ENCODE data around the gene GLP1R. TPM values are rescaled to one million over a fixed set of nuclear protein-coding genes. Genes with fewer than 3 reads are reported as not detected.

GLP1R gene
- total RNA-seq, 4 donors from 2014 or later, result 0.32 to 0.95 (median 0.59) TPM; not detected in 1

- Histone ChIP-seq H3K4me3 (no peak overlapping the region), H3K27me3 (peaks cover 42% of the 10 kb centered on the region), H3K36me3 (no peaks in the 10 kb centered on the region), H3K4me1 (no peaks in the 10 kb centered on the region), H3K27ac (no peak overlapping the region), H3K9me3 (no peaks in the 10 kb centered on the region)
- DNase-seq (ENCODE audit: low spot score in 2 of 2), result no peak
- WGBS, result 64% methylated on average over 14 of the region's 14 CpGs
- no peak for TF ChIP-seq EP300 (IDR thresholded peaks at IDR 0.05)
- TF ChIP-seq CTCF (IDR thresholded peaks at IDR 0.05), result no peak
- TF ChIP-seq POLR2A (IDR thresholded peaks at IDR 0.05), result no peak
Observed at GRCh38 chr6:39059496-39060310, 11.1 kb downstream of the GLP1R start.

- H3K27ac ChIP-seq, result no peak overlapping the region
- no peak overlapping the region for H3K4me3 ChIP-seq
- H3K27me3 ChIP-seq, result peaks cover 39% of the 10 kb centered on the region
- DNase-seq (ENCODE audit: low spot score in 2 of 2), result no peak
- TF ChIP-seq EP300 (IDR thresholded peaks at IDR 0.05) (no peak), POLR2AphosphoS5 (IDR thresholded peaks at IDR 0.05) (no peak), CTCF (IDR thresholded peaks at IDR 0.05) (no peak), POLR2A (IDR thresholded peaks at IDR 0.05) (no peak)
- no peaks in the 10 kb centered on the region for H3K9me3 ChIP-seq
- no peaks in the 10 kb centered on the region for H3K36me3 ChIP-seq
- H3K4me1 ChIP-seq, result no peaks in the 10 kb centered on the region
- WGBS, result 67% methylated on average over 6 of the region's 7 CpGs
Observed at GRCh38 chr6:39060467-39061160, 12.0 kb downstream of the GLP1R start.

GRCh38 chr6:39061182-39061581 is 12.6 kb downstream of the GLP1R start:
- Histone ChIP-seq H3K4me1 (no peaks in the 10 kb centered on the region), H3K9me3 (no peaks in the 10 kb centered on the region), H3K27me3 (peaks cover 38% of the 10 kb centered on the region), H3K27ac (no peak overlapping the region), H3K4me3 (no peak overlapping the region), H3K36me3 (no peaks in the 10 kb centered on the region)
- WGBS, result 24% methylated on average over 6 of the region's 6 CpGs
- TF ChIP-seq EP300 (IDR thresholded peaks at IDR 0.05) (no peak), POLR2A (IDR thresholded peaks at IDR 0.05) (no peak), POLR2AphosphoS5 (IDR thresholded peaks at IDR 0.05) (no peak), CTCF (IDR thresholded peaks at IDR 0.05) (no peak)
- no peak for DNase-seq (ENCODE audit: low spot score in 2 of 2)

GRCh38 chr6:39061588-39061987 is 13.0 kb downstream of the GLP1R start:
- Histone ChIP-seq H3K27me3 (peaks cover 40% of the 10 kb centered on the region), H3K36me3 (no peaks in the 10 kb centered on the region), H3K27ac (no peak overlapping the region), H3K9me3 (no peaks in the 10 kb centered on the region), H3K4me1 (no peaks in the 10 kb centered on the region), H3K4me3 (no peak overlapping the region)
- TF ChIP-seq POLR2A (IDR thresholded peaks at IDR 0.05) (no peak), POLR2AphosphoS5 (IDR thresholded peaks at IDR 0.05) (no peak), CTCF (IDR thresholded peaks at IDR 0.05) (no peak), EP300 (IDR thresholded peaks at IDR 0.05) (no peak)
- 58% methylated on average over 3 of the region's 3 CpGs for WGBS
- no peak for DNase-seq (ENCODE audit: low spot score in 2 of 2)

GRCh38 chr6:39062014-39062740 is 13.6 kb downstream of the GLP1R start:
- H3K36me3 ChIP-seq, result no peaks in the 10 kb centered on the region
- TF ChIP-seq POLR2AphosphoS5 (IDR thresholded peaks at IDR 0.05), result no peak
- peaks cover 46% of the 10 kb centered on the region for H3K27me3 ChIP-seq
- no peaks in the 10 kb centered on the region for H3K9me3 ChIP-seq
- no peak overlapping the region for H3K4me3 ChIP-seq
- H3K27ac ChIP-seq, result no peak overlapping the region
- no peak for DNase-seq (ENCODE audit: low spot score in 2 of 2)
- WGBS, result 34% methylated on average over 6 of the region's 10 CpGs
- no peaks in the 10 kb centered on the region for H3K4me1 ChIP-seq

Measured in suprapubic skin (tissue), 4 donors.